Tibial nerve (tissue), 3 donors: Measurements from ENCODE around the gene FSD2.

ENCODE experiments used
- CTCF ChIP-seq, 5 experiments: fragments of 200-600 bp in 3 of 5; fragments of 450-650 bp in 2 of 5; sonication (generic) in 3 of 5; IDR thresholded peaks; one replicate each; pipeline ENCODE4 v1.5.1; 2016 to 2019; ENCODE audit warnings: antibody characterized with exemption in 5 of 5, mild to moderate bottlenecking in 3 of 5, moderate library complexity in 2 of 5
- POLR2A ChIP-seq, 2 donors: fragments of 450-650 bp; IDR thresholded peaks; one replicate each; pipeline ENCODE4 v1.6.1; 2017; ENCODE audit warnings: antibody characterized with exemption in 2 of 2, mild to moderate bottlenecking in 2 of 2, moderate library complexity in 2 of 2

- no peak for TF ChIP-seq CTCF (IDR thresholded peaks at IDR 0.05)
- TF ChIP-seq POLR2A (IDR thresholded peaks at IDR 0.05): no peak
Measured at GRCh38 chr15:82838096-82838735, 32.3 kb upstream of the FSD2 start.
